DND-41 (cell line): Measurements from ENCODE around the gene SMAD6.

ENCODE experiments used
- ATAC-seq: fragments of 200-7000 bp; cut with Tn5 transposase; 3 replicates; pipeline ENCODE4 v1.9.1; 2021; ENCODE audit warnings: low read depth; ENCODE audit not compliant: insufficient read depth
- DNase-seq: peaks from one replicate; pipeline ENCODE4 v3.0.0-alpha.2; 2020
- H2AFZ ChIP-seq: 2 replicates; pipeline ENCODE4 v1.6.0; 2012; ENCODE audit warnings: low read depth, low read length
- H3K27ac ChIP-seq: 2 replicates; pipeline ENCODE4 v1.5.1; 2012; ENCODE audit warnings: low read length, inconsistent platforms
- H3K27me3 ChIP-seq: fragments of 200-600 bp; sonication (generic); 2 replicates; pipeline ENCODE4 v1.6.0; 2012; ENCODE audit warnings: low read length, mild to moderate bottlenecking, inconsistent platforms; ENCODE audit not compliant: insufficient read depth, poor library complexity
- H3K36me3 ChIP-seq: 2 replicates; pipeline ENCODE4 v1.5.1; 2012; ENCODE audit warnings: low read length, inconsistent platforms; ENCODE audit not compliant: insufficient read depth
- H3K4me1 ChIP-seq: 2 replicates; pipeline ENCODE4 v1.5.1; 2012; ENCODE audit warnings: mild to moderate bottlenecking, low read length; ENCODE audit not compliant: insufficient read depth
- H3K4me2 ChIP-seq: 2 replicates; pipeline ENCODE4 v1.6.0; 2012; ENCODE audit warnings: mild to moderate bottlenecking, moderate library complexity, low read length, inconsistent platforms; ENCODE audit not compliant: insufficient read depth
- H3K4me3 ChIP-seq, 2 experiments: fragments of 200-600 bp in 1 of 2; shearing (Covaris generic) in 1 of 2; 2 replicates each; pipeline ENCODE4 v1.5.1; 2012 to 2016; ENCODE audit warnings: inconsistent platforms in 2 of 2, low read length in 2 of 2, mild to moderate bottlenecking in 2 of 2, low read depth in 1 of 2, moderate library complexity in 1 of 2
- H3K79me2 ChIP-seq: 2 replicates; pipeline ENCODE4 v1.6.0; 2012; ENCODE audit warnings: low read length, inconsistent platforms; ENCODE audit not compliant: insufficient read depth
- H3K9ac ChIP-seq: 2 replicates; pipeline ENCODE4 v1.6.0; 2012; ENCODE audit warnings: low read depth, mild to moderate bottlenecking, inconsistent platforms, low read length, moderate library complexity
- H3K9me3 ChIP-seq: 2 replicates; pipeline ENCODE4 v1.5.1; 2012; ENCODE audit warnings: low read length, moderate library complexity, mild to moderate bottlenecking, inconsistent platforms; ENCODE audit not compliant: insufficient read depth, severe bottlenecking
- H4K20me1 ChIP-seq: 2 replicates; pipeline ENCODE4 v1.6.0; 2012; ENCODE audit warnings: low read length; ENCODE audit not compliant: insufficient read depth
- EZH2 ChIP-seq: IDR thresholded peaks from 3 replicates; pipeline ENCODE4 v1.6.1; 2012; ENCODE audit warnings: borderline replicate concordance, low read depth, mild to moderate bottlenecking, moderate library complexity, low read length, inconsistent platforms; ENCODE audit not compliant: severe bottlenecking
- TF ChIP-seq, protein P1 (sequence below): IDR thresholded peaks from 2 replicates; pipeline ENCODE4 v1.5.1; 2012; ENCODE audit warnings: borderline replicate concordance, low read length, moderate library complexity, mild to moderate bottlenecking; ENCODE audit not compliant: poor library complexity, severe bottlenecking; ENCODE audit errors: extremely low read depth

Gene SMAD6

DNA sequence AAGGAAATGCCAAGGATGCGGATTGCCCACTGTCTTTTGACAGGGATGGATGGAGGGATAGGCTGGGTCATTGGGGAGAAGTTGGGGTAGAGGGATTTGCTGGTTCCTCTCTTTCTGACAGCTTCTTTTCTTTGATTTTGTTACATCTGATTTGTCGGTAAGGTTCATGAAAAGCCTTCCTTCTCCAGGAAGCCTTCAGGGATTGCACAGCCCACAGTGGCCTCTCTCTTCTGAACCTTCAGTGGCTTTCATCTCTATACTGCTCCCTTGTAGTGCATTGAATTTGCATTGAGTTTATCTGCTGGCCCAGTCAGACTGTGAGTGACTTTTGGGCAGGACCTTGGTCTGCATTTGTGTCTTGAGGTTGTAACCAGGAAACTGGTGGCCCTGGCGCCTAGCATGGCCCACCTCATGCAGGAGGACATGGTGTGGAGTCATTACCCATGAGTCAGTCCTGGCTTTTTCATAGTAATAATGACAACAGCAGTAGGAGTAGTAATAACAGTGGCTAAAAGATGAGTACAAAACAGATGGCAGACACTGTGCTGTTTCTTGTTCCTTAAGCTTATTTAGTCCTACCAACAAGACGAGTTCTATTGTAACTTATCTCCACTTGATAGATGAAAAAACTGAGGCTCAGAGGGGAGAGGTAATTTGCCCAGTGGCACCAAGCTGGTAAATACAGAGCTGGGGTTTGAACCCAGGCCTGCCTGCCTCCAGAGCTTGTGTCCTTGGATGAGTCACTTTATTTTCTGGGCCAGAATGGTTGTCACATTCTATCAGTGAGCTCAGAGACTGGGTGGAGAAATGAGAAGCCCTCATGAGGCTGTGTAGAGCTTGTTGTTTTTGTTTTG, 28.4 kb downstream of the SMAD6 start:
- no peak for ATAC-seq

DNA sequence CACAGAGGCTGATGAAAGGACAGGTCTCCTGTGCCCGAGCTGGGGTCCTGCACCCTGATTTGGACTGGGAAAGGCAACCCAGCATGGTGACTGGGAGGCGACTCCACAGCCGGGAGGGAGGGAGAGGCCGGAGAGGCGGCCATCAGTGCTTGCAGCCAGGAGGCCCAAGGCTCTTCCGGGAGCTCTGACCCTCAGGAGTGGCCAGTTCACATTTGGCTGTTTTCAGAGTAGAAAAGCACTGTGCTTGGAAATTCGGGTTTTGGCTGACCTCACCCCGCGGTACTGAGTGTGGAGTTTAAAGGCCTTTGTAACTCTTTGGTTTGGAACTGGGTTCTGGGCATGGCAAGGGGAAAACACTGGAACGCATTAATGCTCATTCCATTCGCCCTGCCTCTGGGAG, 31.9 kb downstream of the SMAD6 start:
- Histone ChIP-seq H3K79me2 (peaks cover 70% of the 10 kb centered on the region), H2AFZ (no peak overlapping the region), H3K36me3 (peaks cover 11% of the 10 kb centered on the region; the same call in 1 of the 2 replicates), H3K4me2 (no peak overlapping the region), H3K27ac (no peak overlapping the region), H3K4me1 (no peaks in the 10 kb centered on the region), H3K9ac (no peak overlapping the region), H4K20me1 (peaks cover 8% of the 10 kb centered on the region; the same call in 1 of the 2 replicates), H3K27me3 (no peaks in the 10 kb centered on the region), H3K4me3 (no peak overlapping the region), H3K9me3 (no peaks in the 10 kb centered on the region)
- TF ChIP-seq, protein P1, sequence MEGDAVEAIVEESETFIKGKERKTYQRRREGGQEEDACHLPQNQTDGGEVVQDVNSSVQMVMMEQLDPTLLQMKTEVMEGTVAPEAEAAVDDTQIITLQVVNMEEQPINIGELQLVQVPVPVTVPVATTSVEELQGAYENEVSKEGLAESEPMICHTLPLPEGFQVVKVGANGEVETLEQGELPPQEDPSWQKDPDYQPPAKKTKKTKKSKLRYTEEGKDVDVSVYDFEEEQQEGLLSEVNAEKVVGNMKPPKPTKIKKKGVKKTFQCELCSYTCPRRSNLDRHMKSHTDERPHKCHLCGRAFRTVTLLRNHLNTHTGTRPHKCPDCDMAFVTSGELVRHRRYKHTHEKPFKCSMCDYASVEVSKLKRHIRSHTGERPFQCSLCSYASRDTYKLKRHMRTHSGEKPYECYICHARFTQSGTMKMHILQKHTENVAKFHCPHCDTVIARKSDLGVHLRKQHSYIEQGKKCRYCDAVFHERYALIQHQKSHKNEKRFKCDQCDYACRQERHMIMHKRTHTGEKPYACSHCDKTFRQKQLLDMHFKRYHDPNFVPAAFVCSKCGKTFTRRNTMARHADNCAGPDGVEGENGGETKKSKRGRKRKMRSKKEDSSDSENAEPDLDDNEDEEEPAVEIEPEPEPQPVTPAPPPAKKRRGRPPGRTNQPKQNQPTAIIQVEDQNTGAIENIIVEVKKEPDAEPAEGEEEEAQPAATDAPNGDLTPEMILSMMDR, result no peak
- TF ChIP-seq EZH2, result no peak
- ATAC-seq (no peak), DNase-seq (no peak)

More for the DNA sequence above, 28.4 kb downstream of the SMAD6 start:
- peaks cover 11% of the 10 kb centered on the region for H3K36me3 ChIP-seq
- H3K4me2 ChIP-seq, result no peak overlapping the region
- no peak overlapping the region for H3K9ac ChIP-seq
- DNase-seq, result no peak
- no peaks in the 10 kb centered on the region for H3K9me3 ChIP-seq
- H3K27ac ChIP-seq, result no peak overlapping the region
- H3K79me2 ChIP-seq, result peaks cover 67% of the 10 kb centered on the region
- H3K27me3 ChIP-seq, result no peaks in the 10 kb centered on the region
- no peak overlapping the region for H3K4me3 ChIP-seq
- H3K4me1 ChIP-seq, result no peaks in the 10 kb centered on the region
- TF ChIP-seq EZH2, result no peak
- TF ChIP-seq, protein P1, result no peak
- no peaks in the 10 kb centered on the region; the same call in 1 of the 2 replicates for H4K20me1 ChIP-seq
- no peak overlapping the region for H2AFZ ChIP-seq

DNA sequence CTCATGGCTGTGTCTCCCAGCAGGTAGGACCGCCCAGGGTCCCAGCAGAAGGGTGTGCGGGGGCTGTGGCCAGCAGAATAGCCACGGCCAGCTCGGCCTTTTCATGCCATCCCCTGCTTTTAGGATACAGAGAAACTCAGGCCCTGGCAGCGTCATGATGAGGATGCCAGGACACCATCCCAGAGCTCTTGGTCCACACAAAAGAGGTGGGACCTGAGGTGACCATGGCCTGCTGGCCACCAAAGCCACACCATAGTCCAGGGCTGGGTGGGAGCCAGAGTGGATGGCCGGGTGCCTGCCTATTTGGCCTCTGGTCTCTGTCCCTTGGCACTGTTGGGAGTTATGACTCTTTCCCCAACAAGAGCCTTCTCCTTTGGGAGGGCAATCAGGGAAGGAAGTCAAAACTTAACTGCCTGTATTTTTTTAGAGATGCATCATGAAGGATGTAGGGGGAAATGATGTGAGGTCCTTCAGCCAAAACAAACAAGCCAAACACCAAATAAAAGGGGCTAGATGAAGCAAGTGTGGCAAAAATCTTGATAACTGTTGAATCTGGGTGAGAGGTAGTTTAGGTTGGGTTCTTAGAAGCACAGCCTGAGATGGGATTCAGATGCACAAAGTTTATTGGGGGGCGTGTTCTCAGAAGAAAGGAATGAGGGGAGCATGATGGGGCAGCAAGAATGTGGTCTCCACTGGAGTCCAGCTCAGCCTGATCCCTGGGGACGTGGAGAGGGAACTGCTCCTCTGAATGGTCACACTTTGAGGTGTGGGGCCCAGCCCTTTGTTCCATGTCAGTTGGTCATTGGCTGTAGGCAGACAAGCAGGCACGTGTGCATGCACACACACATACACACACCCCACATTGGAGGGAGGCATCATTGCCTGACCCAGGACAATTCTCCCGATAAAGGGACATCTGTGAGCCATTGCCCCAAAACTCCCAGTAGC, 33.2 kb downstream of the SMAD6 start:
- H4K20me1 ChIP-seq, result 0 out of 2 replicates have a peak, but pooled peaks cover 8% of the 10 kb centered on the region
- no peaks in the 10 kb centered on the region for H3K9me3 ChIP-seq
- TF ChIP-seq, protein P1, result no peak
- TF ChIP-seq EZH2, result no peak
- no peak overlapping the region for H3K4me2 ChIP-seq
- H3K9ac ChIP-seq, result no peak overlapping the region
- H3K4me1 ChIP-seq, result no peaks in the 10 kb centered on the region
- peaks cover 7% of the 10 kb centered on the region; the same call in 1 of the 2 replicates for H3K36me3 ChIP-seq
- H2AFZ ChIP-seq, result no peak overlapping the region
- H3K27me3 ChIP-seq, result no peaks in the 10 kb centered on the region
- no peak overlapping the region for H3K4me3 ChIP-seq
- no peak overlapping the region for H3K27ac ChIP-seq
- ATAC-seq (no peak), DNase-seq (no peak)
- peaks cover 70% of the 10 kb centered on the region for H3K79me2 ChIP-seq
